Right atrium auricular region (tissue), 2 donors: Measurements from ENCODE around the gene TMEM38B. TPM values are rescaled to one million over a fixed set of nuclear protein-coding genes. Genes with fewer than 3 reads are reported as not detected.

Experiments used
- DNase-seq: peaks from one replicate; pipeline ENCODE4 v3.0.0-alpha.2; 2019; ENCODE audit warnings: low spot score
- H3K27ac ChIP-seq, 2 donors: fragments of 200-600 bp; sonication (generic); 1 replicate in 1 of 2; 2 replicates in 1 of 2; pipeline ENCODE4 v1.5.1; 2016 to 2019
- H3K27me3 ChIP-seq, 2 donors: fragments of 200-600 bp; sonication (generic); one replicate each; pipeline versions ENCODE4 v1.5.1 to v1.6.0; 2017 to 2019
- H3K36me3 ChIP-seq: fragments of 200-600 bp; sonication (generic); one replicate; pipeline ENCODE4 v1.5.1; 2016
- H3K4me1 ChIP-seq, 2 donors: fragments of 200-600 bp; sonication (generic); one replicate each; pipeline versions ENCODE4 v1.5.1 to v1.6.0; 2017 to 2019
- H3K4me3 ChIP-seq, 2 donors: fragments of 200-600 bp; sonication (generic); 1 replicate in 1 of 2; 2 replicates in 1 of 2; pipeline ENCODE4 v1.5.1; 2017 to 2019; ENCODE audit warnings: mild to moderate bottlenecking in 1 of 2, moderate library complexity in 1 of 2
- H3K9me3 ChIP-seq, 2 donors: fragments of 200-600 bp; sonication (generic); one replicate each; pipeline ENCODE4 v1.5.1; 2019
- CTCF ChIP-seq, 2 donors: fragments of 200-600 bp; sonication (generic); IDR thresholded peaks; one replicate each; pipeline ENCODE4 v1.5.1; 2019; ENCODE audit warnings: antibody characterized with exemption in 2 of 2
- total RNA-seq, 2 donors: library from RNA; depleted of rRNA; stranded (reverse); fragments of >200 nt; gene quantifications; one replicate each; pipeline ENCODE4 v1.1.0, GENCODE V29; 2016

Gene TMEM38B
- total RNA-seq, 2 donors from 2014 or later: 38.1 to 56.7 TPM

GRCh38 chr9:105822814-105823213, 128.5 kb downstream of the TMEM38B start:
- Histone ChIP-seq H3K4me3 (no peak overlapping the region), H3K27ac (no peak overlapping the region), H3K4me1 (no peaks in the 10 kb centered on the region), H3K9me3 (peaks cover 0 to 10% of the 10 kb centered on the region in 2 donors), H3K36me3 (no peaks in the 10 kb centered on the region), H3K27me3 (no peaks in the 10 kb centered on the region)
- no peak for DNase-seq
- no peak for TF ChIP-seq CTCF (IDR thresholded peaks at IDR 0.05)

Other genes starting within 250 kb of the TMEM38B start
- 1 to 10 TPM; 1.6 to 1.7 TPM for gene FSD1L, start 246.5 kb upstream of the TMEM38B start, total RNA-seq
- gene FKTN, start 136.4 kb upstream of the TMEM38B start, total RNA-seq: 1 to 10 TPM; 4.9 to 6.9 TPM
- not detected for gene TAL2, start 32.1 kb upstream of the TMEM38B start, total RNA-seq